HG03432 (cell line): ENCODE results near the gene TAF3.
"Not testable (repeated sequence)": the region's sequence is repeated elsewhere in the genome, so short reads cannot be mapped to it uniquely, and the experiment has no call there.

Source experiments
- ATAC-seq: cut with Tn5 transposase; IDR thresholded peaks from one replicate; pipeline ENCODE4 v1.9.1; 2021; ENCODE audit warnings: mild to moderate bottlenecking, moderate library complexity; ENCODE audit not compliant: unreplicated experiment

Gene TAF3

DNA sequence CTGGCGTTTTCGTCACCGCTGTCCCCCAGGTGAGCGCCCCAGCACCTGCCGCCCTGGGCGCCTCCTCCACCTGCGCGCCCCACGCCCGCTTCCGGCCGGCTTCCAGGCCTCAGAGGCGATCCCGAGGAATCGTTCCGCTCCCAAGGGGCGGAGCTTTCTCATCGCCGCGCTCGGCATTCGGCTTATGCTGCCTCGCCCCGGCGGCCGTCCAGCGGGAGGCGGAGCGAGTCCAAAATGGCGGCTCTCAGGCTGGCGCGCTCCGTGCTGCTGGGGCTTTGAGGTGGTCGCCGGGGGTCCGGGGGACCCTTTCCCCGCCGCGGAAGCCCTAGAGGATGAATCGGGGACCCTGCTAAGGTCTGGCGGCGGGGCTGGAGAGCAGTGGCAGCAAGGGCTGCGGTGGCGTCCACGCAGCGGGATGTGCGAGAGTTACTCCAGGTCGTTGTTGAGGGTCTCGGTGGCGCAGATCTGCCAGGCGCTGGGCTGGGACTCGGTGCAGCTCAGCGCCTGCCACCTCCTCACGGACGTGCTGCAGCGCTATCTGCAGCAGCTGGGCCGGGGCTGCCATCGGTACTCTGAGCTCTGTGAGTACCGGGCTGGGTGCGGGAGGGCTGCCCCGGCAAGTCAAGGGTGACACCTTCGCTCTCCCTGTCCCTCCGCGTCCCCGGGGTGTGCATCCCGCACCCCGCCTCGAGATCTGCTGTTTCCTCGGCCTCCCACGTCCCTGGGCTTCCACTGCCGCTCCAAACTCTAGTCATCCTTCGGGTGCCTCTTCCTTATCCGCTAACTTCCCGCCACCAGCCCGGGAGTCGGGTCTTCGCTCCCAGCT is at the start of gene TAF3:
Gene TAF3, plus strand, starts transcription at position 211 of the 826 bp plus-strand sequence. Its CDS starts 205 bp downstream, at position 416.
- ATAC-seq = peak; percentile 91

DNA sequence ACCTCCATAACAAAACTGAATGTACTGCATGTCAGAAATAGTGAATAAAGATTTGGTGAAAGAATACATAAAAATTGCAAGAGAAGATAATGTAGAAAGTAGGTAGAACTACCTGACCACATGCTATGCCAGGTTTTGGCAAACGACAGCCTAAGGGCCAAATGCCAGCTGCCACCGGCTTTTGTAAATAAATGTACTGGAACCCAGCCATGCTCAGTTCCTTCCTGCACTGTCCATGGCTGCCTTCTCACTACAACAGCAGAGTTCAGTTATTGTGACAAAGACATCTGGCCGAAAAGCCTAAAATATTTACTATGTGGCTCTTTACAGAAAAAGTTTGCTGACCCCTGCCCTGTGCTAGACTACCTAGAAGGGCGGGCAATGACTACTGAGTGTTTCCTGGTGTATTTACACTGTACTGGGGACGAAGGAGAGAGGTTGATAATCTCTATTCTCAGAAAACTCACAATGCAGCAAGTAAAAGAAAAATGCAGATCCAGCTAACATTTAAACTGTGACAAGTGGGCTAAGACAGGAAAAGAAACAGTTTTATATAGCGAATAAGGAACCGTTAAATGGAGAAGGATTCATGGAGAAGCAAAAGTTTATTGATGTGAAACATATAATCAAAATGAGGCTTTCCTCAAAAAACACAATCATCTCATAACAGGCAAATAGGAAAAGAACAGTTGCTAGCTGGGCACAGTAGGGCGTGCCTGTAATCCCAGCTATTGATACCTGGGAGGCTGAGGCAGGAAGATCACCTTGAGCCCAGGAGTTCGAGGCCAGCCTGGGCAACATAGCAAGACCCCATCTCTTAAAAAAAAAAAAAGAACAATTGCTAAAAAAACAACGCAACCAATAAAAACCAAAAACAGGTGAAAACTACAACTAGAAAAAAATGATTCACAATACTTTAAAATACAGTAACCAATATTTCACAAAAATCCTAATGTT is 44.2 kb upstream of the TAF3 start:
- ATAC-seq = no peak

- ATAC-seq = no peak
These were observed 41.5 kb upstream of the TAF3 start for GRCh38 chr10:7776777-7777176.

DNA sequence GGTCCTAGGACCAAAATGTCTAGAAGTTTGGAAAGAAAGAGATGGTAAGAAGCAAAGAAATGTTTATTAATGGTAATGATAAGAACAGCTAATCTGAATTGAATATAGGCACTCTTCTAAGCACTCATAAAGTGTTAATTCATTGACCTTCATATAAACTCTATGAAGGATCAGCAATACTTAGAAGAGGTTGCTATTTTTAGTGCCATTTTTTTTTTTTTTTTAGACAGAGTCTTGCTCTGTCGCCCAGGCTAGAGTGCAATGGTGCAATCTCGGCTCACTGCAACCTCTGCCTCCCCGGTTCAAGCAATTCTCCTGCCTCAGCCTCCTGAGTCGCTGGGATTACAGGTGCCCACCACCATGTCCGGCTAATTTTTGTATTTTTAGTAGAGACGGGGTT is 36.1 kb upstream of the TAF3 start:
- ATAC-seq = not testable (repeated sequence)

GRCh38 chr10:7786430-7786829 is 31.9 kb upstream of the TAF3 start:
- no peak for ATAC-seq

GRCh38 chr10:7787150-7787856 is 31.0 kb upstream of the TAF3 start:
- peak; percentile 20 for ATAC-seq

- peak; percentile 96 for ATAC-seq
These were observed 30.3 kb upstream of the TAF3 start, which contains the start of the genes ATP5F1C and KIN for GRCh38 chr10:7787857-7788638. Gene ATP5F1C (plus strand): TSS chr10:7788177. CDS start chr10:7788208, 31 bp downstream. Gene KIN (minus strand): TSS chr10:7787993. CDS start chr10:7787933, 60 bp downstream.

- peak; percentile 14 for ATAC-seq
These were observed 29.5 kb upstream of the TAF3 start for GRCh38 chr10:7788639-7789286.

- no peak for ATAC-seq
These were observed 28.9 kb upstream of the TAF3 start for GRCh38 chr10:7789390-7789789.

GRCh38 chr10:7792541-7792940 is 25.8 kb upstream of the TAF3 start:
- ATAC-seq = no peak

DNA sequence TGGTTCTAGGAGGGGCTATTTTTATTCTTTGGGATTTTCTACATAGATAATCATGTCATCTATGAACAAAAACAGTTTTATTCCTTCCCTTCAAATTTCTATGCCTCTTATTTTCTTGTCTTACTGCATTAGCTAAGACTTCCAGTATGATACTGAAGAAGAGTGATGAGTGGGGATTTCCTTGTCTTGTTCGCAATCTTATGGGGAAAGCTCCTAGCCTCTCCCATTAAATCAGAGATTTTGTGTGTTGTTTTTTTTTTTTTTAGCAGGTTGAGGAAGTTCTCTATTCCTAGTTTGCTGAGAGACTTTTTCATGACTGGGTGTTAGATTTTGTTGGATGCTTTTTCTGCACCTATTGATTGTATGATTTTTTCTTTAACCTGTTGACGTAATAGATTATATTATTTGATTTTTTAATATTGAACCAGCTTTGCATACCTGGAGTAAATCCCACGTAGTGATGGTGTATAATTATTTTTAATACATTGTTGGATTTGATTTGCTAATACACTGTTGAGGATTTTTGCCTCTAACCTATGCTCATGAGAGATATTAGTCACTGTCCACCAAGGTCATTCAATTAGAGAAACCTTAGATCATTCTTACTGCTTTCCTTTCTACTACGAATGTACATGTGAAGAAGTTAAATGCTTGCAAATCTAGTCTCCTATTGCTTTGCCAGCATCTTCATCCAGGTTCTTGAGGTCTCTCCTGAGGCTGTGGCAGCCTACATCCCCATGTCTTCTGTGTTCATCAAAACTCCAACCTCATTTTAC is 23.9 kb upstream of the TAF3 start:
- ATAC-seq = no peak

DNA sequence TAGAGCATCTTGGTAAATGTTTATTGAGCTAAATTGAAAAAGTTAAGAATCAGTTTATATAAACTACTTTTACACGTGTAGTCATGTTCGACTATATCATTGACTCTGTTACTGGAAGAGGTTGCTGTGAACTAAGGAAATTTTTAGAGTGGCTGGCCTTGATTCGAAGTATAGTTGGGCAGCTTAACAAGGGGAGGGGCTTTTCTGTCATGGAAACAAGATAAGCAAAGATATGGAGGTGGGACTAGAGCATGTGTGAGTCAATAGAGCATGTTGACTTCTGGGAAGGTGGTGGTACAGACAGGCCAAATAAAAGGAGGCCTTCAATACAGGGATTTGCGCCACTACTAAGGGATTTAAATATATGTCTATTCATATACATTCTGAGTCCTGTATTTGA is 22.7 kb upstream of the TAF3 start:
- ATAC-seq = no peak

DNA sequence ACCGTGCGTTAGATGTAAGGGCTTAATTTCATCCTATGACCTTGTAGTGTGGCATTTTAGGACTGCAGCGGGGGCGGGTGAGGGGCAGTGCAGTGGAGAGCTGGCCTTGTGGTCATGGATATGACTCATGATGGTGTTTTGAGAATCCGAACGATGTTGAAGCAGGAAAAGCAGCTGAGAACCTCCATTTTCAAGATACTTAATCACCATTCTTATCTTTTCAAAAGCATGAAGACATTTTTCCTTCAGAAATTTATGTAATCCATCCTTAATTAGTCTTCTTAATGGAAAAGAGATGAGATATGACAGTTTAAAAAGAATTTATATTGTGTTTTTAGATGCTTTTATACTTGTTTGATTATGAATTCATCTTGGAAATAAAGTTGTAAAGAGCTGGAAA is 20.7 kb upstream of the TAF3 start:
- ATAC-seq = no peak

GRCh38 chr10:7802606-7803005 is 15.7 kb upstream of the TAF3 start:
- no peak for ATAC-seq

GRCh38 chr10:7804216-7804615 is 14.1 kb upstream of the TAF3 start:
- ATAC-seq = no peak

- no peak for ATAC-seq
These were observed 13.6 kb upstream of the TAF3 start for GRCh38 chr10:7804741-7805140.

GRCh38 chr10:7808686-7809267 is 9.5 kb upstream of the TAF3 start:
- ATAC-seq = no peak

DNA sequence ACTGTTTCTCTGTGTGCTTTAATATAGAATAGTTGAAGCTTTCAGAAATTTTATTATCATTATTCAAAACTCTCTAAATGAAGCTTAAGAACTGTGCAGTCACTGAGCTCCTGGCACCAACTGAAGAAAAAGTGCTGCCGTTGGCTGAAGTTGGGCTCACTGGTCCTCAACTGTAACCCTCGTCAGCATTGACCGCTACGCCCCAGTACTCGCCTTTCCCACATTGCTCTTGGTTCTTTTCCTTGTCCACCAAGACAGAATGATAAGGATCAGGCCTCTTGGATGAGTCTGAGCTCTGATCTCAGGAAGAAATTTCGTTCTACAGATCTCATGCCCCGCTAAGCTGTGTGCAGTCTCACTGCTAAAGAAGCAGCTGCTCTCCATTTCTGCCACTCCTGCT is 7.9 kb upstream of the TAF3 start:
- no peak for ATAC-seq
